Measurements from ENCODE around the gene FOXN3.

DNA sequence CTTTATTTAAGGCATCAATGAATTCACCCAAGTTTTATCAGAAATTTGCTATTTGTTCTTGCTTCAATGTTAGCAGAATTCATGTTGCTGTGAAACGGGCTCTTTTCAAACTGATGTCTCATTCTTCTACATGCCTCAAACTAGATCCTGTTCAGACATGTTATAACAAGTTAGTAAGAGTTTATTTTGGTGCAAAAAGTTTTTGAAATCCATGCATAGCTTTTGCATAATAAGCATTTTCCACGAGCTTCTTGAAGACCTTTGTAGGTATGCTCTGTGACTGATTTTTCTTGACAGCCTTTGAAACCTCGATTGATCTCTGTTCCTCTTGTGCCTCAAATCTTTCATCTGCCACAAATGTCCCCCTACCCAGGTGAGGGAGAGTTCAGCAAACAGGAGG lies 275.2 kb downstream of the FOXN3 start:
- TF ChIP-seq, protein P1, sequence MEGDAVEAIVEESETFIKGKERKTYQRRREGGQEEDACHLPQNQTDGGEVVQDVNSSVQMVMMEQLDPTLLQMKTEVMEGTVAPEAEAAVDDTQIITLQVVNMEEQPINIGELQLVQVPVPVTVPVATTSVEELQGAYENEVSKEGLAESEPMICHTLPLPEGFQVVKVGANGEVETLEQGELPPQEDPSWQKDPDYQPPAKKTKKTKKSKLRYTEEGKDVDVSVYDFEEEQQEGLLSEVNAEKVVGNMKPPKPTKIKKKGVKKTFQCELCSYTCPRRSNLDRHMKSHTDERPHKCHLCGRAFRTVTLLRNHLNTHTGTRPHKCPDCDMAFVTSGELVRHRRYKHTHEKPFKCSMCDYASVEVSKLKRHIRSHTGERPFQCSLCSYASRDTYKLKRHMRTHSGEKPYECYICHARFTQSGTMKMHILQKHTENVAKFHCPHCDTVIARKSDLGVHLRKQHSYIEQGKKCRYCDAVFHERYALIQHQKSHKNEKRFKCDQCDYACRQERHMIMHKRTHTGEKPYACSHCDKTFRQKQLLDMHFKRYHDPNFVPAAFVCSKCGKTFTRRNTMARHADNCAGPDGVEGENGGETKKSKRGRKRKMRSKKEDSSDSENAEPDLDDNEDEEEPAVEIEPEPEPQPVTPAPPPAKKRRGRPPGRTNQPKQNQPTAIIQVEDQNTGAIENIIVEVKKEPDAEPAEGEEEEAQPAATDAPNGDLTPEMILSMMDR (IDR thresholded peaks at IDR 0.05) = no peak
- TF ChIP-seq SIN3A (IDR thresholded peaks at IDR 0.05; ENCODE audit: borderline replicate concordance, insufficient read depth, low read depth, low read length) (no peak), POLR2AphosphoS5 (IDR thresholded peaks at IDR 0.05; ENCODE audit: low read depth, low read length) (no peak)
